PFSK-1 (cell line): ENCODE results near the gene RAB11FIP3.

Experiments used
- POLR2AphosphoS5 ChIP-seq: IDR thresholded peaks from 2 replicates; pipeline ENCODE4 v1.6.1; 2012; ENCODE audit warnings: low read depth, mild to moderate bottlenecking, control low read depth, low read length, moderate library complexity
- TAF1 ChIP-seq: IDR thresholded peaks from 2 replicates; pipeline ENCODE4 v1.6.1; 2012; ENCODE audit warnings: low read length, control low read depth, borderline replicate concordance; ENCODE audit not compliant: insufficient read depth

DNA sequence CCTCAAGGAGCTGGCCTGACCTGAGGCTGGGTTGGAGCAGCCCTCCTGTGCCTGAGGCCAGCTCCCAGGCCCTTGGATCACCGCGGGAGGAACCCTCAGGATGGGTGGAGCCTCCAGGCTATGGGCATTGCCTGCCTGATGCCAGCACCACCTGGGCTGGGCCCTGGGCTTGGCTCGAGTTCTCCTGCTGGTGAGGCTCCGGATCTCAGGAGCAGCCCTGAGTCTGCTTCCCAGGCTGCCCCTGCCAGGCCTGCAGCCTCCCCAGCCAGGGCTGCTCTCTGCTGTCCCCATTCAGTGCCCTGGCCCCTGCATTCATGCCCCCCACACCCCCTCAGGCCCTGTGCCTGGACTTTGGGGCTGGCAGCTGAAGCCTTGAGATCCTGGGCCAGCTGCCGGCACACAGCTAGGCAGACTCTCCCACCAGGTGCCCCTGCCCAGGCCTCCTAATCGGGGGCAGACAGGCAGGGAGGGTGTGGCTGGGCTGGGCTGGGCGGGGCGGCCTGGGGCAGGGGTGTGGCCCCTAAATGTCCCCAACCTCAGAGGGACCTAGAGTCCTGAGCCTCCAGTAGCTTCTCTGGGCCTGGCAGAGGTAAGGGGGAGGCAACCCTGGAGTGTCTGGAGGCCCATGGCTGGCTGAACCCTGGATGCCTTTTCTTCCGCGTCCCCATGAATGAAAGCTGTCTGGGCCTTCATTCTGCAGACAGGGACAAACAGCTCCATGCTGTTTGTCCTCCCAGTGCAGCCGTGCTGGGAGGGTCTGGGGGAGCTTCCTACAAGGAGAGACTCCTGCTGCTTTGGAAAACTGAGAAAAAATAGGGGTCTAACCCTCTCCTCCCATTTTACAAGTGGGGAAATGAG is 143.2 kb downstream of the RAB11FIP3 start:
- no peak for TF ChIP-seq POLR2AphosphoS5
- TF ChIP-seq TAF1 = no peak
